Endothelial cell of umbilical vein (primary cell): ENCODE measurements around the gene RNASEH2A. TPM values are rescaled to one million over a fixed set of nuclear protein-coding genes. Genes with fewer than 3 reads are reported as not detected.
A peak's percentile ranks its signal among the peaks of the same experiment; 100 is the strongest.

Experiments
- BruUV-seq: library from RNA; stranded (reverse); fragments of 400-500 nt; replicated peaks from 2 replicates; lab custom pipeline; 2021; lab: Mats Ljungman, UMichigan
- CTCF ChIA-PET: fragments of 300-600, 350-600 bp; sonication (Branson Sonifier 250); formaldehyde crosslinking; loops from one replicate; lab custom pipeline; 2021; ENCODE audit warnings: antibody characterized with exemption, inconsistent platforms; lab: Charles Lee
- POLR2A ChIA-PET: fragments of 300-600, 350-600 bp; sonication (Branson Sonifier 250); formaldehyde crosslinking; loops from one replicate; lab custom pipeline; 2021; ENCODE audit warnings: antibody characterized with exemption, inconsistent platforms; lab: Charles Lee
- DNase-seq: peaks from one replicate; pipeline ENCODE4 v3.0.0-alpha.2; 2011; ENCODE audit warnings: low read depth, low spot score
- FAIRE-seq: peaks from 2 replicates; lab custom pipeline; 2011; peaks lifted over from hg19 to GRCh38; lab: Jason Lieb, UNC
- H2AFZ ChIP-seq: 2 replicates; pipeline ENCODE4 v1.6.0; 2012; ENCODE audit warnings: low read depth, low read length, control low read depth, inconsistent platforms
- H3K27ac ChIP-seq: 2 replicates; pipeline ENCODE4 v1.5.1; 2011; ENCODE audit warnings: low read depth, mild to moderate bottlenecking, control low read depth, low read length, moderate library complexity; ENCODE audit not compliant: insufficient read depth
- H3K27me3 ChIP-seq, 2 experiments: 2 replicates each; pipeline versions ENCODE4 v1.6.0 to v1.6.1; 2011; ENCODE audit warnings: low read length in 2 of 2, mixed read lengths in 1 of 2; ENCODE audit not compliant: control insufficient read depth in 2 of 2, insufficient read depth in 2 of 2
- H3K36me3 ChIP-seq, 2 experiments: 2 replicates in 1 of 2; 3 replicates in 1 of 2; pipeline ENCODE4 v1.5.1; 2011; ENCODE audit warnings: low read length in 2 of 2, mild to moderate bottlenecking in 1 of 2, moderate library complexity in 1 of 2; ENCODE audit not compliant: control insufficient read depth in 2 of 2, insufficient read depth in 2 of 2; ENCODE audit errors: extremely low read depth in 1 of 2
- H3K4me1 ChIP-seq: 3 replicates; pipeline ENCODE4 v1.5.1; 2011; ENCODE audit warnings: mild to moderate bottlenecking, low read length; ENCODE audit not compliant: control insufficient read depth, insufficient read depth; ENCODE audit errors: extremely low read depth
- H3K4me2 ChIP-seq: 2 replicates; pipeline ENCODE4 v1.6.1; 2011; ENCODE audit warnings: low read length, control low read depth, mixed read lengths; ENCODE audit not compliant: insufficient read depth
- H3K4me3 ChIP-seq, 3 experiments: fragments of 200-600 bp in 1 of 3; sonication (generic), shearing (Covaris generic) in 1 of 3; replicated peaks in 1 of 3; 2 replicates each; pipeline ENCODE4 v1.5.1; 2011 to 2016; ENCODE audit warnings: control low read depth in 3 of 3, low read length in 3 of 3, mild to moderate bottlenecking in 2 of 3, inconsistent platforms in 1 of 3, low read depth in 1 of 3, moderate library complexity in 1 of 3; ENCODE audit not compliant: insufficient read depth in 1 of 3
- H3K79me2 ChIP-seq: 2 replicates; pipeline ENCODE4 v1.6.0; 2012; ENCODE audit warnings: low read length, inconsistent platforms; ENCODE audit not compliant: control insufficient read depth, insufficient read depth
- H3K9ac ChIP-seq: replicated peaks from 2 replicates; pipeline ENCODE3; 2011; ENCODE audit warnings: low read length, control low read depth; ENCODE audit not compliant: insufficient read depth; ENCODE audit errors: extremely low read depth
- H3K9me1 ChIP-seq: replicated peaks from 3 replicates; pipeline ENCODE4 v1.6.0; 2011; ENCODE audit warnings: mild to moderate bottlenecking, low read length; ENCODE audit not compliant: control insufficient read depth, insufficient read depth; ENCODE audit errors: extremely low read depth
- H3K9me3 ChIP-seq: replicated peaks from 2 replicates; pipeline ENCODE4 v1.5.1; 2012; ENCODE audit warnings: low read length, inconsistent platforms; ENCODE audit not compliant: control insufficient read depth, insufficient read depth
- H4K20me1 ChIP-seq: replicated peaks from 2 replicates; pipeline ENCODE3; 2011; ENCODE audit warnings: mild to moderate bottlenecking, low read length; ENCODE audit not compliant: control insufficient read depth, insufficient read depth; ENCODE audit errors: extremely low read depth
- EZH2 ChIP-seq: IDR thresholded peaks from 2 replicates; pipeline ENCODE4 v1.6.1; 2012; ENCODE audit warnings: borderline replicate concordance, low read depth, mild to moderate bottlenecking, moderate library complexity, low read length, inconsistent platforms; ENCODE audit not compliant: severe bottlenecking
- FOS ChIP-seq: IDR thresholded peaks from 2 replicates; pipeline ENCODE4 v1.6.1; 2011; ENCODE audit warnings: mild to moderate bottlenecking, low read length, moderate library complexity, borderline replicate concordance; ENCODE audit not compliant: insufficient read depth
- GATA2 ChIP-seq: IDR thresholded peaks from 2 replicates; pipeline ENCODE4 v1.7.0; 2011; ENCODE audit warnings: low read depth, mild to moderate bottlenecking, moderate library complexity, mixed read lengths, low read length; ENCODE audit not compliant: insufficient read length, insufficient read depth
- JUN ChIP-seq: IDR thresholded peaks from 2 replicates; pipeline ENCODE4 v1.6.1; 2011; ENCODE audit warnings: borderline replicate concordance, low read depth; ENCODE audit not compliant: insufficient read length, insufficient read depth
- MAX ChIP-seq: IDR thresholded peaks from 2 replicates; pipeline ENCODE4 v1.6.1; 2011; ENCODE audit not compliant: insufficient read depth, insufficient read length
- MYC ChIP-seq: IDR thresholded peaks from one replicate; pipeline ENCODE4 v1.6.1; 2011; ENCODE audit warnings: mild to moderate bottlenecking, low read depth, low read length
- POLR2A ChIP-seq: IDR thresholded peaks from 2 replicates; pipeline ENCODE4 v1.6.1; 2012; ENCODE audit warnings: low read depth, mild to moderate bottlenecking, control low read depth, low read length
- POLR2AphosphoS5 ChIP-seq: IDR thresholded peaks from 2 replicates; pipeline ENCODE4 v1.6.1; 2012; ENCODE audit warnings: low read depth, mild to moderate bottlenecking, control low read depth, low read length, moderate library complexity; ENCODE audit not compliant: insufficient read depth
- dilution Hi-C: fragments of 300-500 bp; cut with MboI; formaldehyde crosslinking; loops from one replicate; pipeline ENCODE4 v1.15.0; 2019; ENCODE audit warnings: low sequenced_read_pairs; ENCODE audit not compliant: extremely low pct_ligation_motif_present
- intact Hi-C: fragments of 100-400 bp; cut with micrococcal nuclease; formaldehyde crosslinking; loops from one replicate; pipeline ENCODE4 v1.10.0; 2022
- polyA plus RNA-seq, 4 experiments: library from polyadenylated mRNA; depleted of rRNA in 3 of 4; stranded (reverse) in 3 of 4; unstranded in 1 of 4; fragments of >200 nt; gene quantifications; 2 replicates each; pipeline versions ENCODE4 v1.2.1 to v1.2.3, GENCODE V29; 2011 to 2012; ENCODE audit warnings: missing spikeins in 1 of 4
- total RNA-seq: library from RNA; stranded (reverse); gene quantifications from 2 replicates; pipeline ENCODE4 v1.2.3, GENCODE V29; 2021
- TF ChIP-seq, protein P1 (sequence below), 2 donors: IDR thresholded peaks; 1 replicate in 1 of 2; 2 replicates in 1 of 2; pipeline ENCODE4 v1.5.1; 2011; ENCODE audit warnings: low read length in 2 of 2, mild to moderate bottlenecking in 2 of 2, moderate library complexity in 2 of 2, control low read depth in 1 of 2, inconsistent platforms in 1 of 2, low read depth in 1 of 2; ENCODE audit not compliant: insufficient read depth in 1 of 2; ENCODE audit errors: extremely low read depth in 1 of 2

RNASEH2A gene
- total and polyA plus RNA-seq, 2 donors (not counting 3 experiments of a cell fraction or from before 2014, with no cell fraction given), result 25.6 to 45.4 TPM

DNA sequence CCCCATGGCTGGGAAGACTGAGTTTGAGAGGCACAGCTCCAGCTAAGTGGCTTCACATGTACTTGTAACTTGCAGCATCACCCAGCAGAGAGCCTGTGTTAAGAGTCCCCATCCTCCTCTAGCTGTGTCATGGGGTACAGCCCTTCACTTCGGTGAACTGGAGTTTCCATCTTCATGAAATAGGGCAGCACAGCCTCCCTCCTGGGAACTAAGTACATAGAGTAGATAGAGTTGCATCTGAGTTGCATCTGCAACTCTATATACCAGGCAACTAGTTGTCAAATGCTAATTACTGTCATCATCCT is 6.0 kb upstream of the RNASEH2A start:
- Histone ChIP-seq H3K4me1 (peaks cover 13% of the 10 kb centered on the region), H3K27me3 (no peaks in the 10 kb centered on the region), H2AFZ (no peak overlapping the region), H3K9me3 (no peaks in the 10 kb centered on the region), H3K4me2 (peak overlapping the region; percentile 68), H3K9ac (no peak overlapping the region), H3K27ac (no peak overlapping the region), H3K79me2 (peaks cover 14% of the 10 kb centered on the region), H3K4me3 (peak overlapping the region in 2 of 3 experiments; percentile 64 to 72), H3K9me1 (no peaks in the 10 kb centered on the region), H3K36me3 (peaks cover 0 to 12% of the 10 kb centered on the region in 2 experiments), H4K20me1 (no peaks in the 10 kb centered on the region)
- CTCF ChIA-PET, result interaction anchor here (4.1 to 13.8 kb wide), 3 partner anchors 24 to 47 kb away, joined by 30 to 524 read pairs (median 387); partner anchors contain the start of gene HOOK2
- DNase-seq (no peak), FAIRE-seq (peak; percentile 21)
- POLR2A ChIA-PET, result interaction anchor here (1.4 kb wide), 1 partner anchor 9 kb away, joined by 5 read pairs; the partner anchor contains the start of gene JUNB
- no TSS peak for BruUV-seq
- TF ChIP-seq MAX (no peak), POLR2A (no peak), MYC (no peak), EZH2 (no peak), POLR2AphosphoS5 (no peak), JUN (no peak), FOS (no peak), GATA2 (no peak)
- TF ChIP-seq, protein P1, sequence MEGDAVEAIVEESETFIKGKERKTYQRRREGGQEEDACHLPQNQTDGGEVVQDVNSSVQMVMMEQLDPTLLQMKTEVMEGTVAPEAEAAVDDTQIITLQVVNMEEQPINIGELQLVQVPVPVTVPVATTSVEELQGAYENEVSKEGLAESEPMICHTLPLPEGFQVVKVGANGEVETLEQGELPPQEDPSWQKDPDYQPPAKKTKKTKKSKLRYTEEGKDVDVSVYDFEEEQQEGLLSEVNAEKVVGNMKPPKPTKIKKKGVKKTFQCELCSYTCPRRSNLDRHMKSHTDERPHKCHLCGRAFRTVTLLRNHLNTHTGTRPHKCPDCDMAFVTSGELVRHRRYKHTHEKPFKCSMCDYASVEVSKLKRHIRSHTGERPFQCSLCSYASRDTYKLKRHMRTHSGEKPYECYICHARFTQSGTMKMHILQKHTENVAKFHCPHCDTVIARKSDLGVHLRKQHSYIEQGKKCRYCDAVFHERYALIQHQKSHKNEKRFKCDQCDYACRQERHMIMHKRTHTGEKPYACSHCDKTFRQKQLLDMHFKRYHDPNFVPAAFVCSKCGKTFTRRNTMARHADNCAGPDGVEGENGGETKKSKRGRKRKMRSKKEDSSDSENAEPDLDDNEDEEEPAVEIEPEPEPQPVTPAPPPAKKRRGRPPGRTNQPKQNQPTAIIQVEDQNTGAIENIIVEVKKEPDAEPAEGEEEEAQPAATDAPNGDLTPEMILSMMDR (IDR thresholded peaks at IDR 0.05; ENCODE audit: extremely low read depth in 1 of 2, insufficient read depth in 1 of 2, low read depth in 1 of 2, low read length in 2 of 2), result no peak
- intact Hi-C loops (loop anchor here (2.0 kb wide), 1 partner anchor 46 kb away; no protein-coding TSS in a partner anchor), dilution Hi-C loops (no loop called here)
